Natural killer cell (primary cell): ENCODE results near the gene NEUROD2. TPM values are rescaled to one million over a fixed set of nuclear protein-coding genes. Genes with fewer than 3 reads are reported as not detected.

Experiments used
- ATAC-seq, 3 donors: fragments of 150-1000 bp in 2 of 3; fragments of 200-7000 bp in 1 of 3; cut with Tn5 transposase; 1 replicate in 1 of 3; 2 replicates in 2 of 3; pipeline ENCODE4 v1.10.0; 2021; ENCODE audit warnings: mild to moderate bottlenecking in 2 of 3, moderate library complexity in 2 of 3
- DNase-seq, 2 donors: peaks; one replicate each; pipeline versions ENCODE4 v3.0.0 to v3.0.0-alpha.2; 2013 to 2021; ENCODE audit warnings: mixed read lengths in 1 of 2
- H3K27ac ChIP-seq: one replicate; pipeline ENCODE4 v1.5.1; 2013; ENCODE audit warnings: mild to moderate bottlenecking, low read length
- H3K27me3 ChIP-seq: one replicate; pipeline ENCODE4 v1.6.1; 2013; ENCODE audit warnings: low read length; ENCODE audit not compliant: control insufficient read depth, insufficient read depth
- H3K36me3 ChIP-seq: one replicate; pipeline ENCODE4 v1.6.1; 2013; ENCODE audit warnings: low read length; ENCODE audit not compliant: control insufficient read depth, insufficient read depth
- H3K4me1 ChIP-seq: one replicate; pipeline ENCODE4 v1.6.1; 2013; ENCODE audit warnings: low read length; ENCODE audit not compliant: control insufficient read depth, insufficient read depth
- H3K4me3 ChIP-seq: one replicate; pipeline ENCODE4 v1.5.1; 2013; ENCODE audit warnings: low read length
- H3K9me3 ChIP-seq: one replicate; pipeline ENCODE4 v1.6.1; 2013; ENCODE audit warnings: low read length; ENCODE audit not compliant: control insufficient read depth, insufficient read depth
- H3K27ac Mint-ChIP-seq, 2 donors: one replicate each; pipeline ENCODE4 v1.8.0; 2022; ENCODE audit warnings: mild to moderate bottlenecking in 2 of 2, mixed read lengths in 2 of 2, moderate library complexity in 1 of 2
- H3K27me3 Mint-ChIP-seq, 2 donors: one replicate each; pipeline ENCODE4 v1.8.0; 2022; ENCODE audit warnings: low read depth in 2 of 2, mixed read lengths in 2 of 2
- H3K36me3 Mint-ChIP-seq: one replicate; pipeline ENCODE4 v1.8.0; 2022; ENCODE audit warnings: mixed read lengths
- H3K4me1 Mint-ChIP-seq, 2 donors: one replicate each; pipeline ENCODE4 v1.8.0; 2022; ENCODE audit warnings: mixed read lengths in 2 of 2
- H3K4me3 Mint-ChIP-seq: one replicate; pipeline ENCODE4 v1.8.0; 2022; ENCODE audit warnings: mild to moderate bottlenecking, moderate library complexity, mixed read lengths
- H3K9me3 Mint-ChIP-seq, 2 donors: one replicate each; pipeline ENCODE4 v1.8.0; 2022; ENCODE audit warnings: mixed read lengths in 2 of 2
- WGBS: methylation state at CpG from one replicate; pipeline ENCODE4 v1.1.7; 2013; ENCODE audit warnings: missing lambda C conversion rate; ENCODE audit not compliant: insufficient coverage; 5-methylcytosine and 5-hydroxymethylcytosine counted together
- intact Hi-C: fragments of 100-400 bp; cut with micrococcal nuclease; formaldehyde crosslinking; loops from one replicate; pipeline ENCODE4 v1.14.2; 2022
- total RNA-seq, 4 donors: library from RNA; stranded (reverse); fragments of 120-200 nt in 1 of 4; gene quantifications; one replicate each; pipeline versions ENCODE4 v1.2.3 to v1.2.4, GENCODE V29; 2013 to 2022
- TF ChIP-seq, protein P1 (sequence below): fragments of 200-600 bp; IDR thresholded peaks from one replicate; pipeline ENCODE4 v1.8.0; 2022; ENCODE audit warnings: antibody characterized with exemption

Gene NEUROD2
- total RNA-seq, 3 donors from 2014 or later (not counting 1 experiment from before 2014, with no cell fraction given) = not detected

GRCh38 chr17:39611401-39612112 lies 3.8 kb upstream of the NEUROD2 start:
- H3K36me3 Mint-ChIP-seq = no peaks in the 10 kb centered on the region
- no peaks in the 10 kb centered on the region for H3K9me3 ChIP-seq
- no peak overlapping the region for H3K27ac ChIP-seq
- TF ChIP-seq, protein P1, sequence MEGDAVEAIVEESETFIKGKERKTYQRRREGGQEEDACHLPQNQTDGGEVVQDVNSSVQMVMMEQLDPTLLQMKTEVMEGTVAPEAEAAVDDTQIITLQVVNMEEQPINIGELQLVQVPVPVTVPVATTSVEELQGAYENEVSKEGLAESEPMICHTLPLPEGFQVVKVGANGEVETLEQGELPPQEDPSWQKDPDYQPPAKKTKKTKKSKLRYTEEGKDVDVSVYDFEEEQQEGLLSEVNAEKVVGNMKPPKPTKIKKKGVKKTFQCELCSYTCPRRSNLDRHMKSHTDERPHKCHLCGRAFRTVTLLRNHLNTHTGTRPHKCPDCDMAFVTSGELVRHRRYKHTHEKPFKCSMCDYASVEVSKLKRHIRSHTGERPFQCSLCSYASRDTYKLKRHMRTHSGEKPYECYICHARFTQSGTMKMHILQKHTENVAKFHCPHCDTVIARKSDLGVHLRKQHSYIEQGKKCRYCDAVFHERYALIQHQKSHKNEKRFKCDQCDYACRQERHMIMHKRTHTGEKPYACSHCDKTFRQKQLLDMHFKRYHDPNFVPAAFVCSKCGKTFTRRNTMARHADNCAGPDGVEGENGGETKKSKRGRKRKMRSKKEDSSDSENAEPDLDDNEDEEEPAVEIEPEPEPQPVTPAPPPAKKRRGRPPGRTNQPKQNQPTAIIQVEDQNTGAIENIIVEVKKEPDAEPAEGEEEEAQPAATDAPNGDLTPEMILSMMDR = no peak
- H3K27ac Mint-ChIP-seq = no peak overlapping the region
- intact Hi-C loops = no loop called here
- DNase-seq (no peak), ATAC-seq (no peak)
- H3K36me3 ChIP-seq = no peaks in the 10 kb centered on the region
- H3K4me1 Mint-ChIP-seq = peaks cover 0 to 7% of the 10 kb centered on the region in 2 donors
- 95% methylated on average over 7 of the region's 9 CpGs for WGBS
- peaks cover 8% of the 10 kb centered on the region for H3K4me1 ChIP-seq
- no peaks in the 10 kb centered on the region for H3K9me3 Mint-ChIP-seq
- H3K27me3 Mint-ChIP-seq = peaks cover 32 to 43% of the 10 kb centered on the region in 2 donors
- no peak overlapping the region for H3K4me3 ChIP-seq
- no peak overlapping the region for H3K4me3 Mint-ChIP-seq
- H3K27me3 ChIP-seq = peaks cover 21% of the 10 kb centered on the region

- H3K4me3 ChIP-seq = no peak overlapping the region
- Mint-ChIP-seq H3K4me3 (no peak overlapping the region), H3K27me3 (peaks cover 21 to 46% of the 10 kb centered on the region in 2 donors), H3K4me1 (peaks cover 0 to 13% of the 10 kb centered on the region in 2 donors), H3K9me3 (no peaks in the 10 kb centered on the region), H3K27ac (no peak overlapping the region), H3K36me3 (no peaks in the 10 kb centered on the region)
- ATAC-seq (no peak), DNase-seq (no peak)
- intact Hi-C loops = no loop called here
- 86% methylated on average over 4 of the region's 4 CpGs for WGBS
- TF ChIP-seq, protein P1 = no peak
- H3K4me1 ChIP-seq = peaks cover 27% of the 10 kb centered on the region
- H3K27me3 ChIP-seq = peaks cover 30% of the 10 kb centered on the region
- no peaks in the 10 kb centered on the region for H3K9me3 ChIP-seq
- no peak overlapping the region for H3K27ac ChIP-seq
- H3K36me3 ChIP-seq = no peaks in the 10 kb centered on the region
Observed at GRCh38 chr17:39609416-39610025, 1.8 kb upstream of the NEUROD2 start.

DNA sequence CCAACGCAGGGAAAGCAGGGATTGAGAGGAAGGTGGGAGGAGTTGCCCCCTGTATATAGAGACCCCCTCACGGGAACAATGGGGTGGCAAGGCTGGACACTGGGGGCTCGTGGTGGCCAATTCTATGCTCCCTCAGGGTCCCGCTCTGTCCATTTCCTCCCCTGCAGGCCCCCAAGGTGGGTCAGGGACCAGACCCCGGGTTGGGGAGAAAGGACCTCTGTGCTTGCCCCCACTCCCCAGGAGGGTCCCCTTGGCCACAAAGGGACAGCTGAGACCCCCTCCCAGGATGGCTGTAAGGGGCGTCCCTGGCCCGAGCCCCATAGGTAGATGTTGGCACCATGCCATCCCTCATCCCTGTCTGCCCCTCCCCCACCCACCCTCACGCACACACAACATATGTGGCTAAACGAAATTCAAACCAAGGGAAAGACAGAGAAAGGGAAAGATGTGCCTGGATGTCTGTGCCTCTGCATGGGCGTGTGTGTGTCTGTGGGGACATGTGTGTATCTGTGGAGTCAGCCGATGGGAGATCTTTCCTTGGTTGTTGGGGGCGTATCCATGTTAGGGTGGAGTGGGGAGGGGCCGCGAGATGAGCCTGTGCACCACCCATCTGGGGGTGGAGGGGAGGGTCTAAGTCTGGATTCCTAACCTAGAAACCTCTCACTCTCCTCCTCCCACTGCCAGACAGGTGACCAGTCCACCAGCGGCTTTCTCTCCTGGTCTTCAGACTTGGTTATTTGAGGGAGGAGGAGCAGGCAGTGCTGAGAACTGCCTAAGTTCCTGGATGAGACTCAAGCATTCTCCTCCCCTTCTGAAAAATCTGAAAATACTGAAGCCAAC lies 642 bp upstream of the NEUROD2 start:
- Mint-ChIP-seq H3K4me3 (no peak overlapping the region), H3K36me3 (no peaks in the 10 kb centered on the region), H3K27ac (no peak overlapping the region), H3K27me3 (peaks cover 22 to 48% of the 10 kb centered on the region in 2 donors), H3K9me3 (no peaks in the 10 kb centered on the region), H3K4me1 (peaks cover 0 to 13% of the 10 kb centered on the region in 2 donors)
- peaks cover 39% of the 10 kb centered on the region for H3K27me3 ChIP-seq
- H3K4me1 ChIP-seq = peaks cover 36% of the 10 kb centered on the region
- DNase-seq = no peak
- H3K4me3 ChIP-seq = no peak overlapping the region
- TF ChIP-seq, protein P1 = no peak
- H3K36me3 ChIP-seq = no peaks in the 10 kb centered on the region
- H3K27ac ChIP-seq = no peak overlapping the region
- intact Hi-C loops = no loop called here
- no peak for ATAC-seq
- no peaks in the 10 kb centered on the region for H3K9me3 ChIP-seq
- WGBS = 28% methylated on average over 10 of the region's 15 CpGs
